Measurements from ENCODE around the gene DCAF16.

DCAF16 gene

GRCh38 chr4:17763931-17764330, 46.6 kb downstream of the DCAF16 start:
- H3K27me3 ChIP-seq (ENCODE audit: insufficient read depth, low read length, poor library complexity, severe bottlenecking) = no peaks in the 10 kb centered on the region
- H3K9me2 ChIP-seq (replicated peaks; ENCODE audit: low read depth, low read length) = no peaks in the 10 kb centered on the region

GRCh38 chr4:17763416-17763815, 47.1 kb downstream of the DCAF16 start:
- TF ChIP-seq EZH2phosphoT487 (IDR thresholded peaks at IDR 0.05; ENCODE audit: borderline replicate concordance) (no peak), CTCF (conservative IDR thresholded peaks at IDR 0.05; ENCODE audit: low read length) (no peak)
- Histone ChIP-seq H3K36me3 (ENCODE audit: insufficient read depth, low read length) (no peaks in the 10 kb centered on the region), H3K79me2 (ENCODE audit: insufficient read depth, low read length) (no peaks in the 10 kb centered on the region), H3K9me3 (ENCODE audit: insufficient read depth, low read depth, low read length) (no peaks in the 10 kb centered on the region), H3K27me3 (ENCODE audit: insufficient read depth, low read length, poor library complexity, severe bottlenecking) (no peaks in the 10 kb centered on the region), H3K9me2 (replicated peaks; ENCODE audit: low read depth, low read length) (no peaks in the 10 kb centered on the region), H3K4me2 (ENCODE audit: low read depth, low read length, poor library complexity, severe bottlenecking) (no peak overlapping the region), H4K20me1 (ENCODE audit: insufficient read depth, low read length, poor library complexity, severe bottlenecking) (no peaks in the 10 kb centered on the region), H3K9ac (ENCODE audit: low read depth, low read length, poor library complexity, severe bottlenecking) (no peak overlapping the region), H3K4me1 (ENCODE audit: insufficient read depth, low read length, poor library complexity, severe bottlenecking) (peaks cover 5% of the 10 kb centered on the region), H3K4me3 (ENCODE audit: low read length, poor library complexity, severe bottlenecking) (no peak overlapping the region), H3F3A (ENCODE audit: low read depth) (no peaks in the 10 kb centered on the region), H2AFZ (ENCODE audit: low read length) (no peak overlapping the region)

More at GRCh38 chr4:17763931-17764330, 46.6 kb downstream of the DCAF16 start:
- Histone ChIP-seq H3K4me3 (ENCODE audit: low read length, poor library complexity, severe bottlenecking) (no peak overlapping the region), H3K9me3 (ENCODE audit: insufficient read depth, low read depth, low read length) (no peaks in the 10 kb centered on the region), H3K4me1 (ENCODE audit: insufficient read depth, low read length, poor library complexity, severe bottlenecking) (peaks cover 5% of the 10 kb centered on the region), H2AFZ (ENCODE audit: low read length) (no peak overlapping the region), H4K20me1 (ENCODE audit: insufficient read depth, low read length, poor library complexity, severe bottlenecking) (no peaks in the 10 kb centered on the region), H3K4me2 (ENCODE audit: low read depth, low read length, poor library complexity, severe bottlenecking) (no peak overlapping the region), H3K9ac (ENCODE audit: low read depth, low read length, poor library complexity, severe bottlenecking) (no peak overlapping the region), H3F3A (ENCODE audit: low read depth) (no peaks in the 10 kb centered on the region), H3K79me2 (ENCODE audit: insufficient read depth, low read length) (no peaks in the 10 kb centered on the region), H3K36me3 (ENCODE audit: insufficient read depth, low read length) (no peaks in the 10 kb centered on the region)
- no peak for TF ChIP-seq EZH2phosphoT487 (IDR thresholded peaks at IDR 0.05; ENCODE audit: borderline replicate concordance)
- no peak for TF ChIP-seq CTCF (conservative IDR thresholded peaks at IDR 0.05; ENCODE audit: low read length)

- no peak overlapping the region for H3K4me2 ChIP-seq (ENCODE audit: low read depth, low read length, poor library complexity, severe bottlenecking)
- H3K36me3 ChIP-seq (ENCODE audit: insufficient read depth, low read length) = no peaks in the 10 kb centered on the region
- H3K27me3 ChIP-seq (ENCODE audit: insufficient read depth, low read length, poor library complexity, severe bottlenecking) = no peaks in the 10 kb centered on the region
- H3F3A ChIP-seq (ENCODE audit: low read depth) = no peaks in the 10 kb centered on the region
- peaks cover 5% of the 10 kb centered on the region for H3K4me1 ChIP-seq (ENCODE audit: insufficient read depth, low read length, poor library complexity, severe bottlenecking)
- H3K79me2 ChIP-seq (ENCODE audit: insufficient read depth, low read length) = no peaks in the 10 kb centered on the region
- H4K20me1 ChIP-seq (ENCODE audit: insufficient read depth, low read length, poor library complexity, severe bottlenecking) = no peaks in the 10 kb centered on the region
- H3K9ac ChIP-seq (ENCODE audit: low read depth, low read length, poor library complexity, severe bottlenecking) = no peak overlapping the region
- TF ChIP-seq EZH2phosphoT487 (IDR thresholded peaks at IDR 0.05; ENCODE audit: borderline replicate concordance) = no peak
- TF ChIP-seq CTCF (conservative IDR thresholded peaks at IDR 0.05; ENCODE audit: low read length) = peak; percentile 59
- no peaks in the 10 kb centered on the region for H3K9me3 ChIP-seq (ENCODE audit: insufficient read depth, low read depth, low read length)
- no peak overlapping the region for H3K4me3 ChIP-seq (ENCODE audit: low read length, poor library complexity, severe bottlenecking)
- H2AFZ ChIP-seq (ENCODE audit: low read length) = no peak overlapping the region
- no peaks in the 10 kb centered on the region for H3K9me2 ChIP-seq (replicated peaks; ENCODE audit: low read depth, low read length)
Measured at GRCh38 chr4:17762726-17763125, 47.8 kb downstream of the DCAF16 start.
